GM19463 (cell line): Measurements from ENCODE around the gene ARHGEF17.

ENCODE experiments used
- ATAC-seq: cut with Tn5 transposase; IDR thresholded peaks from one replicate; pipeline ENCODE4 v1.9.1; 2021; ENCODE audit warnings: mild to moderate bottlenecking, moderate library complexity; ENCODE audit not compliant: unreplicated experiment

The ARHGEF17 gene

GRCh38 chr11:73313652-73314051 lies 5.6 kb downstream of the ARHGEF17 start:
- no peak for ATAC-seq

DNA sequence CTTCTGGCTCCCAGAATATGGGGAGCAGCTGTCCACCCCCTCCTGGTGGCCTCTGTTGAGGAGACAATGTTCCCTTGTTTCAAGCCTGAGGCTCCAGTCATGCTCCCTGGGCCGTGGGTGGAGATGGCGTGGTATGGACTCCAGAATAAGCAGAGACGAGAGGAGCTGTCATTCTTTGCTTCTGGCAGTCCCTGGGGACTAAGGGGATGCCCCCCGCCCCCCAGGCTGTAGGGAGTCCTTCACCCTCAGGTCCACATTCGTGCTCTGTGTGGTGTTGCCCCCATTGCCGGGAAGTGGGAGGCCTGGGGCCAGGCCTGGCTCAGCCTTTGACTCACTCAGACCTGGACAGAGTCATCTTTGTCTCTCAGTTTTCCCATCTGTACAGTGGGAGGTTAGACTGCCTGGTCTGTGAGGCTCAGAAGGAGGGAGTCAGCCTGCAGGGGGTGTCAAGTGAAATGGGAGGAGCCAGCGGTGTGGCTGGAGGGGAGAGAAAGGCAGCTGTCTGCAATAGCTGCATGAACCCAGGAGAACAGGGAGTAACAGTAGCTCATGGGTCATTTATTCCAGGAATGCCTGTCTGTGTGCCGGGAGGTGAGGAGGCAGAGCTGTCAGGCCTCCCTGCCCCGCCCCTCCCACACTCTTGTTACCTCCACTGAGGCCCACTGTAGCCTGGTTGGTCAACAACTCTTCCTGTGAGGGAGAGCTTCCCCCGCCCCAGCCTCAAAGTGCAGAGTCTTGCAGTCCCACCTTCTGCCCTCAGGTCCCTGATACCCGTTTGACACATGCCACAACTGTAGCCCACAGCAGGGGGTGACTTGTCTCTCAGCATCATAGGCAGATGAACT lies 6.3 kb downstream of the ARHGEF17 start:
- peak; percentile 75 for ATAC-seq

DNA sequence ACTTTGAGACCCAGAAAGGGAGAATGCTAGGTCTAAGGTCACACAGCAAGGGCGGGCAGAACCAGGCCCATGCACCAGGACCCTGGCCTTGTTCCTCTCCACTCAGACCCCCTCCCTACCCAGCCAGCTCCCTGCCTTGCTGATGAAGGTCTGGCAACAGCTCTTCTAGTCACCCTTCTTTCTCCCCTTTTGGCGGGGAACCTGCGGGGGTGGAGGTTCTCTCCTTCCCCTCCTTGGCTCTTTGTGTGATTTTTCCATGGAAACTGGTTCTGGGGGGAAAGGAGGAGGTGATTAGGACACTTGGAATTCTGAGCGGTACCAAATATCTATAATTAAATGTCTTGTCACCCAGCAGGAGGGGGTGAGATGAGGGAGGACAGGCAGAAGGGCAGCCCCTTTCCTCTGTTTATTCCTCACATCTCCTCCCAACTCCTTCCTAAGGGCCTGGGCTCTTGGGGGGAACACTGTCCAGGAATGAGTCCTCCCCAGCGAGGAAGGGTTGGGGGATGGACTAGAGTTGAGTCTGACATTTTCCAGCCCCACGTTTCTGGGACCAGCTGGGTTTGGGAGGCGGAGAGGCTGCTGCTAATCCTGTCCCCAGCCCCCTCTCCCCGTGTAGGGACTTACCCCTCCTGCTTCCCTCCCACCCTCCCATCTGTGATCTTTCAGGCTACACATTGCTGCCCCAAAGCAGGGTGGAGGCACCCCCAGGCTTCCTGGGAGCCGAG lies 7.4 kb downstream of the ARHGEF17 start:
- ATAC-seq, result no peak

DNA sequence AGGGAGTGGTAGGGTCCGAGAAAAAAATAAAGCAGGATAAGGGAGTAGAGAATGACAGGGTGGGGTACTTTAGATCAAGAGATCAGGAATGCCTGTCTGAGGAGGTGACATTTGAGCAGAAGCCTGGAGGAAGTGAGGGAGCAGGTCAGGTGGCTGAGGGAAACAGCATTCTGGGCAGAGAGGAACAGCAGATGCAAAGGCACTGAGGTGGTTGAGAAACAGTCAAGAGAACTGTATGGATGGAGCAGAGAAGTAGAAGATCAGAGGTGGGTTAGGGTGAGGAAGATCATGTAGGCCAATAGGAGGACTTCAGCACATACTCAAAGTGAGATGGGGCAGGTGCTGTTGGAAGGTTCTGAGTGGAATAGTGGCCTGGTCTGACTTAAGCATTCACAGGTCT lies 8.3 kb downstream of the ARHGEF17 start:
- no peak for ATAC-seq

DNA sequence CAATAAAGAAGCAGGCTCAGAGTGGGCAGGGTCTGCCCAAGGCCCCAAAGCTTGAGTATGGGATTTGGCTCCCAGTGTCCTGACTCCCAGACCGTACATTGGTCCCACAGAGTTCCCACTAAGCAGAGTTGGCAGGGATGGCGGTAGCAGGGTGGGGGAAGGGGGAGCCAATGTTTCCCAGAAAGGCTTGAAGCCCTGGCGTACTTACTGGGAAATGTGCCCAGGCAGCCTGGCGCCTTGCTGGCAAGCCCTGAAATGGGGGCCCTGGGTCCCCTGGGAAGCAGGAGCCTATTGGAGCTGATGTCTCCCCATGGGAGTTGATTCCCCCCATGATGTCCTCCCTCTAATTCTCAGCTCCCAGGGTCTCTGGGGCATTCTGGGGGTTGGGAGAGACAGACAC lies 9.3 kb downstream of the ARHGEF17 start:
- ATAC-seq, result no peak

- ATAC-seq, result no peak
Observed at GRCh38 chr11:73317803-73318202, 9.7 kb downstream of the ARHGEF17 start.

GRCh38 chr11:73318501-73319011 lies 10.5 kb downstream of the ARHGEF17 start:
- no peak for ATAC-seq

DNA sequence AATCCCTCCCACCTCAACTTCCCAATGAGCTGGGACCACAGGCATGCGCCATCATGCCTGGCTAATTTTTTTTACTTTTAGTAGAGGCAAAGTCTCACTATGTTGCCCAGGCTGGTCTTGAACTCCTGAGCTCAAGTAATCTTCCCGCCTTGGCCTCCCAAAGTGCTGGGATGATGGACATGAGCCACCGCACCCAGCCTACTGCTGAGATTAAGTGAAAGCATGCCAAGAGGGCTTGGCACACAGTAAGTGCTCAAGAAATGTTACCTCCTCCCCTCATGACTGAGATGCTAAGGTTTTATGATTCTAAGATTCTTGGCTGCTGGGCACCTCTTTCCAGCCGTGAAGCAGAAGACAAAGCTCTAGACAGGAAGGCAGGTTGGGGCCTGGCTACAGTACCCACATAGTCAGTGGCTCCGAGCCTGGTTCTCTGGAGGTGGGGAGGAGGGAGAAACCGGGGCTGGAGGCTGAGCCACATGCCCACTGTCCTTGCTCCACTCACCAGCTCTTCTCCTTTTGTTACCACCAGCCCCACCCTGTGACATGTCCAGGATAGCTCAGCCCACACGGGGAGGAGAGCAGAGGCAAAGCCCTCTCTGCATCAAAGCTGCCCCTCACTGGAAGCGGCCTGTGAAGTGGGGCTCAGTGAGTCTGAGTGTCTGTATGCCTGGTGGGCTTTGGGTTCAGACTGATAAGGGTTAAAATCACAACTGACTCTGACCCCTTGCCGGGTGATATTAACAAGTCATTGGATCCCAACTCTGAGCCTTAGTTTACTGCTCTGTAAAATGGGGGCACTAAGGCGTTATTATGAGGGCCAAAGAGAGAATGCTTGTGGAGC lies 12.9 kb downstream of the ARHGEF17 start:
- ATAC-seq, result no peak

GRCh38 chr11:73321604-73322381 lies 13.7 kb downstream of the ARHGEF17 start:
- no peak for ATAC-seq

DNA sequence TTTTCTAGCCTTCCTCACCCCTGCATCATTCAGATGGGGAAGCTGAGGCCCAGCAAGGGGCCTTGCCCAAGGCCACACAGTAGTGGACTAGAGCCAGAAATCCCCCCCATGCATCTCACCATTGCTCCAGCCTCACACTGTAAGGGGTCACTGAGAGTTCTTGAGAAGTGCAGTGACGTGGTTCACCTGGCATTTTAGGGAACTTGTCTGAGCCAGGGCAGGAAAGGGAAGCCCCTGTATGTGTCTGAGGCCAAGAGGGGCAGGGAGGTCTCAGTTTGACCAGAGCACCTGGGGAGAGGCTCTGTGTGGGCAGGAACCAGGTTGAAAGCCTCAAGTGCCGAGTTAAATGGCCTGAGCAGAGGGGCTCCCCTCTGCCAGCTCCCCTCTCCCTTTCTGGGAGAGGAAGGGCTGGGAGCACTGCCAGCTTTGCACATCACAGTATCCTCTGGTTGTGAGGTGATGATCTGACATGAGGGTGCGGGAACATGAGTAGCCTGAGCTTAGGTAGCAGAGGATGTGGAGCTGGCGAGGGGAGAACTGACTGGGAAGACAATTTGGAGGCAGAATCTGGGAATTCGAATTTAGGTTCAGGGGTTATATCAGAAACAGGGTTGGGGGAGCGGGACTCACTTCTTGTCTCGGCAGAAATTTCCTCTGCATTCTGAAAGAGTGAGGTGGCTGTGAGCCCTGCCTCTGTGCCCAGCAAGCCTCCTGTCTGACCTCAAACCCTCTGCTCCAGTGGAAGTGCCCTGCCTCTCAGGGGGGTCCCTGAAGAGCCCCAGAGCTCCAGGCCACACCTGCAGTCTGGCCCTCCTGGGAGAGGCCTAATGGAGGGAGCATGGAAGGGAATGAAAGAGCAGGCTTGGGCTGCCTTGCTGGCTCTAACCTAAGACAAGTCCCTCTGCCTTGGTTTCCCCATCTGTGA lies 14.6 kb downstream of the ARHGEF17 start:
- ATAC-seq, result no peak

DNA sequence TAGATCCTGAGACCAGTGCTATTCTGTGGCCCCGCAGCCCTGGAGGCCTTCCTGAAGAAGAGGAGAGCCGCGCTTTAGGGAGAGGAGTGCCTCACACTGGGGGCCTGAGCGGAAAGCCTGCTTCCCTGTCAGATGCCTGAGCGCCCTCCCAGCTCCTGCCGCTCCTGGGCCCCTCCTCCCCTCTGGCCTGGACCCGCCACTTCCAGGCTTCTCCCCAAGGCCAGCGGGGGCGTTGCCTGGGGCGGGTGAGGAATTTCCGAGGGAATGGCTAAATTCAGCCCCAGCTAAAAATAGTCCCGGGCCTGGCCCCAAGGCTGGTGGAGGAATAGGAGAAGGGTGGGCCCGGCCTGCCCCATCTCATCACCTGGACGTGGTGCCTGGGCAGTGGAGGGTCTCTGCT lies 15.4 kb downstream of the ARHGEF17 start:
- no peak for ATAC-seq

DNA sequence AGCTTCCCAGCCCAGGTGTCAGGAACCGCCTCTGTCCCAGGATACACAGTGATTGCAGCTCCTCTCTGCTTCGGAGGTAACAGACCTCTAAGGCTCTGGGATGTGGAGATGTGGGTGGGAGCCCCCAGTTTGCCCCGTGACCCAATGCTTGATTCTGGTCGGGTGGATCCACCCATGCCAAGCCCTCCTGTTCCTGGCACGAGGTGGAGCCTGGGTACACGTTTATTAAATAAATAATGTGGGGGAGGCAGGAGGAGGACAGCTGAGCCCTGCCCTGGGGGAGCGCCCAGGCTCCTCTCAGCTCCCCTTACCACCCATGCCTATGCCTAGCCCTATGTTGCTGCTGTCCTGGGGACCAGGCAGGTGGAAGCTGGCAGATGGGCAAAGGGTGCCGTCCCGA lies 16.0 kb downstream of the ARHGEF17 start:
- ATAC-seq, result no peak

DNA sequence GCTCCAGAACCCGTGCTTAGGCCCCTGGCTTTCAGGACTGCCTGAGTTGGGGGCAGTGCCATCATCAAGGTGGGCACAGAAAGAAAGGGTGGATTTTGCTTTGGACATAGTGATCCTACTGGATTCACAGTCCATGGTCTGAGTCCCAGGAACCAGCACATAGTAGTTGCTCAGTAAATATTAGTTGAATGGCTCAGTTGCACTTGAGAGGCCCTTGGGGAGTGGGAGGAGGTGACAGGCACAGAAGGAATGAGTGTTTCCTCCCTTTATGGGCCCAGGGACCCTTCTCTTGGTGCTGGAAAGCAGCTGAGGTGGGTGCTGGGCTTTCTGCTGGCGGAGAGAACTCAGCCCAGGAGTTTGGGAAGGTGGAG lies 16.6 kb downstream of the ARHGEF17 start:
- no peak for ATAC-seq

- ATAC-seq, result peak; percentile 65
Observed at GRCh38 chr11:73325036-73325981, 17.2 kb downstream of the ARHGEF17 start.

DNA sequence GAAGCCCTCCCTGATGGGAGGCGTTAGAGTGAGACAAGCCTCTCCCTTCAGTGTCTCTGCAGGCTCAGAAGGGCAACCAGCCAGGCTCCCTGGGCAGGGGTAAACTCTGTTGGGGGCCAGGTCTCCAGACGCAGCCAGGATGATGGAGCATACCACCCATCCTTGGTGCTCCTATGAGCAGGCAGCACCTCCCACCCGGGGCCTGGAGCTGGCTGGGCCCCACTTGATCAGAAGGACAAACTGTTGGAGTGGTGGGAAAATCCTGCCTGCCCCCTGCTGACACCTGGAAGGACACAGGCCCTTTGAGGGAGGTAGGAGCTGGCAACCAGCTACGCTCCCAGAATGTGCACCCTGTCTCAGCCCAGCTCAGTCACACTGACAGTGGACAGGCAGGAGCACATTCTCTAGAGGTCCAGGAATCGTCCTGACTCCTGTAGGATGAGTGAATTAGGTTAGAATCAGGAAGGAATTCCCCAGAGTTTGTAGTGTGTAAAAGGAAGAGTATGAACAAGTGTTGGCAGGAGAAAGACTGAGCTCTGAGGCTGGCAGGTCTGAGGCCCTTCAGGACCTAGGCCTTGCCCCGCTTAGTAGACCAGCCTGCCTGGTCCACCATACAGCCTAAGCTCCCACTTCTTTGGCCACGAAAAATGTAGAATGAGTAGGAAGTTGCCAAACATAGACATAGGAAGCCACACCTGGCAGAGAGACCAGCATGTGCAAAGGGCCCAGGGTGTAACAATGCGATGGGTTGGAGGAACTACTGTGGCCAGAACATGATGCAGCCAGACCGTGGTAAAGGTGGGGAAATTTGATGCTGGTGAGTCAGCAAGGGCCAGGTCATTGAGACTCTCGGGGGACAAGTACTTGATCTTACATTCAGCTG lies 19.1 kb downstream of the ARHGEF17 start:
- ATAC-seq, result peak; percentile 40

- ATAC-seq, result no peak
Observed at GRCh38 chr11:73327812-73328364, 19.8 kb downstream of the ARHGEF17 start.

DNA sequence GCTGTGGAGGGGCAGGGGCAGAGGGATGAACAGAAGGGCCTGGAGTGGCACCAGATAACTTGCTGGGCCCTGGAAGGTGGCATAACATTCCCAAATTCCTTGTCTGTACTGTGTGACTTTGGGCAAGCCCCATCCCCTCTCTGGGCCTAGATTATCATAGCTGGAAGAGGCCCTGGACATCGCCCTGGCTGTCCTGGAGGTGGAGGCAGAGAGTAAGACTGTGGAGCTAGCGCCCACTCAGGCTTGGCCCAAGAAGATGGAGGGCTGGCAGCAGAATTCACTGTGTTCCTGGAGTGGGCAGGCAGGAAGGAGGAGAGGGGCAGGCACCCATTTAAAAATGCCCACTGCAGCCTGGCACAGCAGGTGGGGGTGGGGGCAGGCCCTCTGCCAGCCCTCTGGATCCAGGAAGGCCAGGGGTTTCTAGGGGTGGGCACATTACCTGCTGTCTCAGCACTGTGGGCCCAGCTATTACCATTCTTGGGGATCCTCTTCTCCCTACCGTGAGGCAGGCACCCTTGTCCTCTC lies 22.6 kb downstream of the ARHGEF17 start:
- ATAC-seq, result no peak
